ENCODE data around the gene MYRF.

The MYRF gene

DNA sequence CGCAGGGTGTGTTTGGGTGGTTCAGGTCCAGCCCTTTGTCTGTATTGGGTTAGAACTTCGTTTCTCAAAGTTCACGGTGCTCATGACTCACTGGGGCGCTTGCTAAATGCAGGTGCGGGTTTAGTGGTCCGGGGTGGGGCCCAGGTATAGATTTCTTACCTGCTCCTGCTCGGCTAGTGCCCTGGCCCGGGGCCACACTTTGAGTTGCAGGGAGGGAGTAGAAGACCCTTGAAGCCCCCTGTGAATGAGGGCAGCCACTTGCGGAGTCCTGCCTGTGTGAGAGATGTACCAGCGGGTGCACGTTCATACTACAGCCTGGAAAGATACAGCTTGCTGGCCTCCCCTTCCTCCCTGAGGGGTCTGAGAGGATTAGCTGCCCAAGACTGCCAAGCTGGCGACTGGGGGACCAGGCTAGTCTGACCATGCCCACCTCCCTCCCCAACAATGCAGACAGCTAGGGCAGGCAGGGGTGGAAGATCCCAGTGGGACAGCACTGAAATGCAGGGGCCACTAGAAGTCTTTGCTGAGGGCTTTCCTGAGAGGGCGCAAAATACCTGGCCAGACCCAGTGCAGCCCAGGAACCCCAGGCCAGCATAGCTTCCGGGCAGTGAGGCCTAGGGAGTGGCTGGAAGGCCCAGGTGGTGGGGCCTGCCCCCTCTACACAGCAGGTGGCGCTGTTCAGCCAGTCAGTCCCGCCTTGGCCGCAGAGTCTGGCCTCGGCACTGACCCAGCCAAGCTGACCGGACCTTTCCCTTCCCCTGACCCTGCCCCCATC, 5.1 kb upstream of the MYRF start:
- H3K27ac ChIP-seq, result no peak overlapping the region
- TF ChIP-seq, protein P1, sequence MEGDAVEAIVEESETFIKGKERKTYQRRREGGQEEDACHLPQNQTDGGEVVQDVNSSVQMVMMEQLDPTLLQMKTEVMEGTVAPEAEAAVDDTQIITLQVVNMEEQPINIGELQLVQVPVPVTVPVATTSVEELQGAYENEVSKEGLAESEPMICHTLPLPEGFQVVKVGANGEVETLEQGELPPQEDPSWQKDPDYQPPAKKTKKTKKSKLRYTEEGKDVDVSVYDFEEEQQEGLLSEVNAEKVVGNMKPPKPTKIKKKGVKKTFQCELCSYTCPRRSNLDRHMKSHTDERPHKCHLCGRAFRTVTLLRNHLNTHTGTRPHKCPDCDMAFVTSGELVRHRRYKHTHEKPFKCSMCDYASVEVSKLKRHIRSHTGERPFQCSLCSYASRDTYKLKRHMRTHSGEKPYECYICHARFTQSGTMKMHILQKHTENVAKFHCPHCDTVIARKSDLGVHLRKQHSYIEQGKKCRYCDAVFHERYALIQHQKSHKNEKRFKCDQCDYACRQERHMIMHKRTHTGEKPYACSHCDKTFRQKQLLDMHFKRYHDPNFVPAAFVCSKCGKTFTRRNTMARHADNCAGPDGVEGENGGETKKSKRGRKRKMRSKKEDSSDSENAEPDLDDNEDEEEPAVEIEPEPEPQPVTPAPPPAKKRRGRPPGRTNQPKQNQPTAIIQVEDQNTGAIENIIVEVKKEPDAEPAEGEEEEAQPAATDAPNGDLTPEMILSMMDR (conservative IDR thresholded peaks at IDR 0.05), result peak; percentile 89

DNA sequence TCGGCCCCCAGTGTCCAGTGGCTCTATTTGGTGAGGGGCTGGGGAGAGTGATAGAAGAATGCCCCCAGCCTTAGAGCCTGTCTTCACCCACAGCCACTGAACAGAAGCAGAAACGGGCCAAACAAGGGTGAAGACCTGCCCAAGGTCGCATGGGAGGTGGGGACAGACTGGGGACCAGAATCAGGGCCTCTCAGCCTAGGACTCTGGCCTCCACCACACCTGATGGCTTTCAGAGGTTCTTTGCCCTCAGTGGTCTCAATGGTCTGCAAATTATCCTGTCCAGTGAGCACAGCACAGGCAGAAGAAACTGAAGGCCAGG, 4.5 kb upstream of the MYRF start:
- no peak overlapping the region for H3K27ac ChIP-seq
- TF ChIP-seq, protein P1 (conservative IDR thresholded peaks at IDR 0.05), result peak; percentile 62

DNA sequence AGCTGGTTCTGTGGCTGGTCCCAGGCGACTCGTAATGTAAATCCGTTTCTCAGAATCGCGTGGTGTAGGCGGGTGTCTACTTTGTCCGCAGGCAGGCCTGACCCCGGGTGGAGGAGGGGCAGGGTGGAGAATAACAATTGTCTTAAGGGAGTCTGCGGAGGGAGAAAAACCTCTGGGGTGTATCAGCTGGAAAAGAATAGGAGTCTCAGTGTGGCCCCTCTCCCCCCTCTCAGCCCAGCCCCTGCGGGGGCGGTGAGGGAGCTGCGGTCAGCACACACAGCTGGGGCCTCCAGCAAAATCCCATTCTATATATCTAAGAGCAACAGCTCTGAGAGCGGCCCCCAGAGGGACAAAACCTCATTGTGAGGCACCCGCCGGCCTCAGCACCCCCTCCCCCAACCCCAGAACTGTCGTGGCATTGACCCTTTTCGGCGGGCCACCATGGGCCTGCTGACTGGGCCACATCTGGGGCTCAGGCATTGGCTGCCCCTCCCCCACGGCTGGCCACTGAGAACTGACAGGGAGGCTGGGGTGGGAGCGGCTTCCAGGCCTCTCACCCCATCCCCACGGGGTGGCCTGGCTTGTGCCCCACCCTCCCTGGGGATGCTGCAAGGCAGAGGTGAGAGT, 2.7 kb upstream of the MYRF start:
- no peak overlapping the region for H3K27ac ChIP-seq
- TF ChIP-seq, protein P1 (conservative IDR thresholded peaks at IDR 0.05), result no peak

DNA sequence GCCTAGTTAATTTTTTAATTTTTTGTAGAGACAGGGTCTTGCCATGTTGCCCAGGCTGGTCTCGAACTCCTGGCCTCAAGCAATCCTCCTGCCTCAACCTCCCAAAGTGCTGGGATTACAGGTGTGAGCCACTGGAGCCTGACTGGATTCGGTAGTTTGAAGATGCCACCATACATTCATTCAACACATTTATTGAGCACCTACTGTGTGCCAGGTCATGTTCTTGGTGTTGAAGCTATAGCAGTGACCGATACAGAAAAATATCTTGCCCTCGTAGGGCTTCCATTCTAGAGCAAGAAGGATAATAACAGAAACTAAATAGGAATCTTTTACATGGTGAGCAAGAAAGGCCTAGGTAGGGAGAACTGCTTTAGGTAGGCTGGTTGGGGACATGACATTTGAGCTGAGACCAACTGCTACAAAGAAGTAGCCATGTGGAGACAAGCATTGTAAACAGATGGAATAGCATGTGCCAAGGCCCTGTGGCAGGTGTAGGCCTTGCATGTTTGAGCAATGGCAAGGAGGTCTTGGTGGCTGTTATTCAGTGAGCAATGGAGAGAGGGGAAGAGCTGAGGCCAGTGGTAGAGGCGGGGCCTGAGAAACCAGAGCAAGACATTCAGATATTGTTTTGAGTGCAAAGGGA, 1.7 kb upstream of the MYRF start:
- TF ChIP-seq, protein P1 (conservative IDR thresholded peaks at IDR 0.05), result no peak
- H3K27ac ChIP-seq, result no peak overlapping the region

DNA sequence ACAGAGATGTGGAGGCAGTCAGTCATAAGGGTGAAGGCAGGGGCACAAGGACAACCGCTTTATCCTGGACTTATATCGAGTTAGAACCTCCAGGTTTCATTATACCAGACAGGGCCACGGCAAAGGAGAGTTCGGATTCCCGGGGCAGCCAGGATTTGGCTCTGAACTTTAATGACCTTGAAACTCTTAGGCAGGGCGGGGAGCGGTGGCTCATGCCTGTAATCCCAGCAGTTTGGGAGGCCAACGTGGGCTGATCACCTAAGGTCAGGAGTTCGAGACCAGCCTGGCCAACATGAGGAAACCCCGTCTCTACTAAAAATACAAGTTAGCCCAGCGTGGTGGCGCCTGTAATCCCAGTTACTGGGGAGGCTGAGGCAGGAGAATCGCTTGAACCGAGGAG, 1.1 kb upstream of the MYRF start:
- no peak overlapping the region for H3K27ac ChIP-seq
- TF ChIP-seq, protein P1 (conservative IDR thresholded peaks at IDR 0.05), result no peak

DNA sequence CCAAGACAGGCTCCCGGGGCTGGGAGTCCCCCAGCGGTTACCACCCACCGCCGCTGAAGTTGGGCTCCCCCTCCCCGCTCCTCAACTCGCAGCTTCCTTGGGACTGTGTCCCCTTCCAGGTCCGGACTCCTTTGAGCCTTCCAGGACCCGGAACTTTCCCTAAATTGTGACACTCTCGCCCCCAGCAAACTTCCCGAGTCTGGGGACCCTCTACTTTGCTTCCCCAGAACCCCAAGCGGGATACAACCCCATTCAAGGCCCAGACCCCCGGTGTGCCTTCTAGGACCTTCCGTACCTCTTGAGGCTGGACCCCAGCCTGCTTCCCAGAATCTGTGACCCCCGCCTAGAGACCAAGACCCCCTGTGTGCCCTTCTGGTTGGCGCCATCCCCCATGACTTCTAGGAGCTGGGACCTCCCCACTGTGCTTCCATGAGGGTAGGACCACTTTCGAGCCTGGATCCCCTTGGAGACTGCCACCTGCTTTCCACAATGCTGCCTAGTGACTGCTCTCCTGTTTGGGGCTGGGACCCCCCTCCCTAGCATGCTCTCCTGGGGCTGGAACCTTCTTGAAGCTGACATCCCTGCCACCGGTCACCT, 587 bp downstream of the MYRF start:
- TF ChIP-seq, protein P1 (conservative IDR thresholded peaks at IDR 0.05), result no peak
- no peak overlapping the region for H3K27ac ChIP-seq

DNA sequence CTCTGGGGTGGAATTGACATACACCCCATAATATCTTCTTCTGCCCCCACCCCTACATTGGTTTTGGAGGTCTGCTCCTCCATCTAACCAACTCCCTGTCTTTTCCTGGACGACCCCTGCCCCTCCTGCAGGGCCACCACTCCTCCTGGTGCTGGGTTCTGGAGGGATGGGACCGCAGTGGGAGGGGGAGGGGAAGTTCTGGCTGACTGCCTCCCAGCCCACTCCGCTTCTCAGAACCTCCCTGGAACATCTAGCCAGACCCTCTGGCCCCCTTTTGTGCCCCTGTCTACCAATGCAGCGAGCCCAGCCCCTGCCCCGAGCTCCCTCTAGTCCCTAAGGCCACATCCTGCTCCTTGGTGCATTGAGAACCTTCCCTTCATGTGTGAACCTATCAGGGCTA, 1.2 kb downstream of the MYRF start:
- no peak overlapping the region for H3K27ac ChIP-seq
- TF ChIP-seq, protein P1 (conservative IDR thresholded peaks at IDR 0.05), result no peak

Data from VCaP (cell line).